ENCODE measurements around the gene UBXN10.

Gene UBXN10

GRCh38 chr1:20174937-20175666, 10.8 kb upstream of the UBXN10 start:
- Histone ChIP-seq H3K4me3 (replicated peaks; ENCODE audit: low read depth, low read length) (no peak overlapping the region), H3K27me3 (replicated peaks; ENCODE audit: control insufficient read depth, insufficient read depth, low read length) (no peaks in the 10 kb centered on the region), H3K36me3 (ENCODE audit: control insufficient read depth, insufficient read depth, low read length) (no peaks in the 10 kb centered on the region)
- TF ChIP-seq, protein P1, sequence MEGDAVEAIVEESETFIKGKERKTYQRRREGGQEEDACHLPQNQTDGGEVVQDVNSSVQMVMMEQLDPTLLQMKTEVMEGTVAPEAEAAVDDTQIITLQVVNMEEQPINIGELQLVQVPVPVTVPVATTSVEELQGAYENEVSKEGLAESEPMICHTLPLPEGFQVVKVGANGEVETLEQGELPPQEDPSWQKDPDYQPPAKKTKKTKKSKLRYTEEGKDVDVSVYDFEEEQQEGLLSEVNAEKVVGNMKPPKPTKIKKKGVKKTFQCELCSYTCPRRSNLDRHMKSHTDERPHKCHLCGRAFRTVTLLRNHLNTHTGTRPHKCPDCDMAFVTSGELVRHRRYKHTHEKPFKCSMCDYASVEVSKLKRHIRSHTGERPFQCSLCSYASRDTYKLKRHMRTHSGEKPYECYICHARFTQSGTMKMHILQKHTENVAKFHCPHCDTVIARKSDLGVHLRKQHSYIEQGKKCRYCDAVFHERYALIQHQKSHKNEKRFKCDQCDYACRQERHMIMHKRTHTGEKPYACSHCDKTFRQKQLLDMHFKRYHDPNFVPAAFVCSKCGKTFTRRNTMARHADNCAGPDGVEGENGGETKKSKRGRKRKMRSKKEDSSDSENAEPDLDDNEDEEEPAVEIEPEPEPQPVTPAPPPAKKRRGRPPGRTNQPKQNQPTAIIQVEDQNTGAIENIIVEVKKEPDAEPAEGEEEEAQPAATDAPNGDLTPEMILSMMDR (IDR thresholded peaks at IDR 0.05; ENCODE audit: insufficient read depth, low read length, poor library complexity, severe bottlenecking): no peak
- DNase-seq (ENCODE audit: extremely low read depth, insufficient read length): no peak

DNA sequence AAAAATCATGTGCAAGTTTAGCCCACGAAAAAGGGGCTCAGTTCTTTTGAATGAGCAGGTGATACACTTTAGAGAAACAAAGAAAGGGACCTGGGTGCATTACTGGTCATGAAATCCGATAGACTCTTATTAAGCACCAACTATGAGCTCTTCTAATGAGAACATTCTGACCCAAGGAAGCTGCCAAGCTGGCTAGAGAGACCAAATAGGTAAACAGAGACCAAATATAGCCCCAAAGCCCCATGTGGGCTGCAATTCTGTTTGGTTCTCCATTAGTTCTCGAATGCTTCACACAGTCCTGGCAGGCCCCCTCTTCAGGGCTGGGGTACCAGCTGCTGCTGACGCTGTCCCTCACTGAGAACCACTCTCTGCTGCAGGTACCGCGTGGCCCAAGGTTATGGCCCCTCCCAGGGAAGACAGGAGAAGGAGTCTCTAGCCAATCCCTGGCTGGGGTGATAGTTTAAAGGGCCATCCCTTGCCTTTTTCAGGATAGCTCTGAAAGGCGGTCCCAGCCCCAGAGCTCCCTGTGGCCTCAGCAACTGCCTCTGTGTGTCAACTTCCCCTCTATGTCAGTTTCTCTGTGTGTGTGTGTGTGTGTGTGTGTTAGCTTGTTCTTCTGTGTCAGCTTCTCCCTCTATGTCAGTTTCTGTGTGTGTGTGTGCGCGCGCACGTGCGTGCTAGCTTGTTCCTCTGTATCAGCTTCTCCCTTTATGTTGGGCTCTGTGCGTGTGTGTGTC, 7.1 kb upstream of the UBXN10 start:
- no peak overlapping the region for H3K4me3 ChIP-seq (replicated peaks; ENCODE audit: low read depth, low read length)
- DNase-seq (ENCODE audit: extremely low read depth, insufficient read length): no peak
- no peaks in the 10 kb centered on the region for H3K36me3 ChIP-seq (ENCODE audit: control insufficient read depth, insufficient read depth, low read length)
- no peaks in the 10 kb centered on the region; the same call in 1 of the 2 replicates for H3K27me3 ChIP-seq (replicated peaks; ENCODE audit: control insufficient read depth, insufficient read depth, low read length)
- TF ChIP-seq, protein P1 (IDR thresholded peaks at IDR 0.05; ENCODE audit: insufficient read depth, low read length, poor library complexity, severe bottlenecking): no peak

- DNase-seq (ENCODE audit: extremely low read depth, insufficient read length): no peak
- H3K27me3 ChIP-seq (replicated peaks; ENCODE audit: control insufficient read depth, insufficient read depth, low read length): no peaks in the 10 kb centered on the region; the same call in 1 of the 2 replicates
- no peak overlapping the region for H3K4me3 ChIP-seq (replicated peaks; ENCODE audit: low read depth, low read length)
Observed at GRCh38 chr1:20179371-20180128, 6.3 kb upstream of the UBXN10 start.

GRCh38 chr1:20180129-20180843, 5.6 kb upstream of the UBXN10 start:
- Histone ChIP-seq H3K27me3 (replicated peaks; ENCODE audit: control insufficient read depth, insufficient read depth, low read length) (no peaks in the 10 kb centered on the region; the same call in none of the 2 replicates), H3K36me3 (ENCODE audit: control insufficient read depth, insufficient read depth, low read length) (no peaks in the 10 kb centered on the region), H3K4me3 (replicated peaks; ENCODE audit: low read depth, low read length) (no peak overlapping the region)
- TF ChIP-seq, protein P1 (IDR thresholded peaks at IDR 0.05; ENCODE audit: insufficient read depth, low read length, poor library complexity, severe bottlenecking): no peak
- no peak for DNase-seq (ENCODE audit: extremely low read depth, insufficient read length)

More at GRCh38 chr1:20179371-20180128, 6.3 kb upstream of the UBXN10 start:
- H3K36me3 ChIP-seq (ENCODE audit: control insufficient read depth, insufficient read depth, low read length): no peaks in the 10 kb centered on the region
- TF ChIP-seq, protein P1 (IDR thresholded peaks at IDR 0.05; ENCODE audit: insufficient read depth, low read length, poor library complexity, severe bottlenecking): no peak

- TF ChIP-seq, protein P1 (IDR thresholded peaks at IDR 0.05; ENCODE audit: insufficient read depth, low read length, poor library complexity, severe bottlenecking): no peak
- no peaks in the 10 kb centered on the region for H3K36me3 ChIP-seq (ENCODE audit: control insufficient read depth, insufficient read depth, low read length)
- DNase-seq (ENCODE audit: extremely low read depth, insufficient read length): no peak
- H3K27me3 ChIP-seq (replicated peaks; ENCODE audit: control insufficient read depth, insufficient read depth, low read length): no peaks in the 10 kb centered on the region; the same call in none of the 2 replicates
- H3K4me3 ChIP-seq (replicated peaks; ENCODE audit: low read depth, low read length): no peak overlapping the region
Observed at GRCh38 chr1:20180844-20181207, 5.1 kb upstream of the UBXN10 start.

All from GM06990 (cell line).